GM19328 (cell line): ENCODE data around the gene TMEM132D.

Source experiments
- ATAC-seq: cut with Tn5 transposase; IDR thresholded peaks from one replicate; pipeline ENCODE4 v1.9.1; 2021; ENCODE audit warnings: mild to moderate bottlenecking, moderate library complexity; ENCODE audit not compliant: unreplicated experiment

The TMEM132D gene

GRCh38 chr12:129873833-129874208, 30.0 kb downstream of the TMEM132D start:
- ATAC-seq: no peak

DNA sequence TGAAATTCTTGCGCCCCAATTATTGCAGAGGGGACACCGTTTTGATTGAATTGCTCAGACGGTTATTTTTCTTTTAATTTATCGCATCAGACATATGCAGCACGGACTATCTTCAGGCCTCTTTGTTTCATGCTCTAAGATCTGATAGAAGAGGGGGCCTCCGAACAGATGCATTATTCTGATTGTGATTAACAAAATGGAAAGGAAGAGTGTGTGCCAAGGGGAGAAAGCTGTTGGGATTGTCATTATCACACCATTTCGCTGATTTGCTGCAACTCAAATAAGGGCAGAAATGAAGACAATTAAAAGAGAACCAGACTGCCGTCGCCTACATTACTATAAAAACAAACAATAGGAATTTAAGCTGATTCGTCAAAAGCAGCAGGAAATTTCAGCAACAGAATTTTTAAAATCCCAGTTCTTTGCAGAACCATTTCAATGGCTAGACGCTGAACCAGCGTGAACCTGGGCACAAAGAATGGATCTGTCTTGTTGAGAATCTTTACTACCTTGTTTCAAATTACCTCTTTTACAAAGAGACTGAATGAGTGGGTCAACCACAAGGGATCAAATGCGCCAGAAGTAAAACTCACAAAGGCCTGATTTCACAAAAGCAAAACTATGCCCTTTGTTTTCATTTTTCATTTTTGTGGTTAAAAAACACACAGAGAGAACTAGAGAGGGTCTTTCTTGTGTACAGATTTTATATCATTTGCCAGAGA, 30.6 kb downstream of the TMEM132D start:
- no peak for ATAC-seq

GRCh38 chr12:129871991-129872972, 31.5 kb downstream of the TMEM132D start:
- no peak for ATAC-seq

- no peak for ATAC-seq
Measured at GRCh38 chr12:129870796-129871195, 33.0 kb downstream of the TMEM132D start.

DNA sequence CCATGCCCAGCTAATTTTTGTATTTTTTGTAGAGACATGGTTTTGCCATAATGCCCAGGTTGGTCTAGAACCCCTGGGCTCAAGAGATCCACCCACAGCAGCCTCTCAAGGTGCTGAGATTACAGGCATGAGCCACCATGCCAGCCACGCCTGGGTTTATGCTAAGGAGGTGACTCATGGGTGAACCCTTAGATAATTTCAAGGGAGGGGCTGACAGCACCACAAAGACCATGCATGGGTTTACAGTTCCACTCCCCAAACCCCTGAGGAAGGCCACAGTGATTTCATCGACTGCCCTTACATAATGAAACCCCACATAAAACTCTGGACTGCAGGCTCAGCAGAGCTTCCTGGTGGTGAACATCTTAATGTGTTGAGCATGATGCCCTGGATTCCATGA, 33.7 kb downstream of the TMEM132D start:
- no peak for ATAC-seq

GRCh38 chr12:129868575-129868974, 35.2 kb downstream of the TMEM132D start:
- no peak for ATAC-seq

GRCh38 chr12:129863938-129864337, 39.9 kb downstream of the TMEM132D start:
- no peak for ATAC-seq

- ATAC-seq: no peak
Measured at GRCh38 chr12:129862561-129863175, 41.2 kb downstream of the TMEM132D start.

- no peak for ATAC-seq
Measured at GRCh38 chr12:129861951-129862350, 41.9 kb downstream of the TMEM132D start.

DNA sequence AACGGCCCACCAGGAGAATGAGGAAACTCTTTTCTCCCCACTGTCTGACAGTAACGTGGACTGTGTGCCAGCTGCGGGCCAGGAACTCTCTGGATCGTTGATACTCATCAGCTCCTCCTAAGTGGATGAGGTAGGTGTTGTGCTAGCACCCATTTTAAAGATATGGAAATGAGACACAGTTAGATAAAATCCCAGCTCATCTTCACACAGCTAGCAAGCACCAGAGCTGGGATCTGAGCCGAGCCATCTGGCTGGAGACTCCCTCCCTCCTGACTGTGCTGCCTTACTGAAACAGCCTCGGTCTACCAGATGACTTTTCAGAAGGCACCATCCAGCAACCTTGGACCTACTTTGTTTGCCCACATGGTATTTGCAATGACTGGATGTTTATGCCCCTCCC, 49.2 kb downstream of the TMEM132D start:
- ATAC-seq: no peak

DNA sequence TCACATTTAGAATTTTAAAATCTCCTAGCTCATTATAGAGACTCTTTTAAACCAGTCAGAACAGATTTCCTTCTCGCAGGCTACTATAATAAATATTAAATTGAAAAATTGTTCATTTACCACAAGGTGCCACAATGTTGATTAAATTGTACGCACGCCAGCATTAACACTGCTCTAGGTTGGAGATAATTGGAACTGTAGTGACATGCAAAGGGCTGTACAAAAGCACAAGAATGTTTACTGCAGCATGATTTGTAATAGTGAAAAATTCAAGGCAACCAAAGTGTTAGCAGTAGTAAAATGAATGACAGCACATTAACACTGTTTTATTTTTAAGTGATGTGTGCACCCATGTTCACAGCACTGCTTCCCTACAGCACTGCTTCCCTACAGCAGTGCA, 52.5 kb downstream of the TMEM132D start:
- ATAC-seq: no peak

- ATAC-seq: no peak
Measured at GRCh38 chr12:129848876-129849275, 54.9 kb downstream of the TMEM132D start.

GRCh38 chr12:129847063-129847462, 56.8 kb downstream of the TMEM132D start:
- no peak for ATAC-seq

DNA sequence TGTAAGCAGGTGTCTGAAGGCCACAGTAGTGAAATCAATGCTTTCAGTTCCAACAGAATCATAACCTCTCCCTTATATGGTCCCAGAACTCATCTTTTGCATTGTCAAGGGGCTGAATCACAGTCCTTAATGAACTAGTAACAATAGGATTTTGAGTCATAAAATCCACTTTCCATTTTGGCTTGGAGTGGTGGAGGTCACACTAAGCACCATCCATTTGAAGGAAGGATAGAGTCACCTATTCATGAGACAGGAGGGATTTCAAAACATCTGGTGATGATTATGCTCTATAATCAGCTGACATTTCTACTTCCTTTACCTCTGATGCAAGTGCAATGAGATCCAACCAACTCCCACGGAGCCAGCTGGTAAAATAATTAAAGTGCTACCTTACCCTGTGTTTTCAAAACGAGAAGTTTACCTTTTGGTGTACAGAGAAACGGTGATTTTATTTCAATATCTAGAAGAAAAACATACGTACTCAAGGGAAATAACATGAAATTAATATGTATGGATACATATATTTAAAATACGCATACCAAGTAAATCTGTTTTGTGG, 59.1 kb downstream of the TMEM132D start:
- no peak for ATAC-seq

DNA sequence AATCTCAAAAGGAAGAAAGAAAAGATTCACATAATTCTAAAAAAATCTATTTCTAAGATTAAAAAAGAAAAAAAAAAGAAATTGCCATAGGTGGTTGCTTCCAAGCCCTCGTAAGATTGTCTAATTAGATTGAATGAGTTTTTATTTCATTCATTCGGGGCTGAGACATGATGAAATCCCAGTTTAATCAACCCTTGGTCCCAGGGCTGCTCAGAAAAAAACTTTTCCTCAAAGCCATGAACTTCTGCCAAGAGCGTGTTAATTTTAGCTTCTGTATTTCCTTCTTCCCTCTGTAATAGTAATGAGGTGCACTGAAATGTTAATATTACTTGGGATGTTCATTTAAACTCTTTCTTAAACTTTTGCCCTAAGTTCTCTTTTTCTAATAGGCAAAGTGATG, 62.6 kb downstream of the TMEM132D start:
- ATAC-seq: no peak

- no peak for ATAC-seq
Measured at GRCh38 chr12:129840145-129840884, 63.5 kb downstream of the TMEM132D start.

- no peak for ATAC-seq
Measured at GRCh38 chr12:129839679-129840078, 64.1 kb downstream of the TMEM132D start.

DNA sequence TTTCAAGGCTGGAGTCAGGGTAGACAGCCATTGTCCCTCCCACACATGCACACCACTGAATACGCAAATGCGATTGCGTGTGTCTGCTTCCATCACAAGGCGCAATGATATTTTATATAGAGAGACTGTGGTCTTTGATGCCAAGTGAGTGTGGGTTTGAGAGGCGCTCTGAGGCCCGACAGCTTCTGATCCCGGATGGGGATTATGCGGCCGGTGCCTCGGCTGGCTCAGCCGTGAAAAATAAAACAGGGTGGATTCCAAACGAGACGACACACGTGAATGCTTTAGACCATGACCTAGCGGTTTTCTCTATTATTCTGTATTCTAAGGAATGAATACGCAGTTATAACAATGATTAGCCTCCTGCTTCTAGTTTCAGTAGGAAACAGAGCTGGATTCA, 72.5 kb downstream of the TMEM132D start:
- no peak for ATAC-seq

- no peak for ATAC-seq
Measured at GRCh38 chr12:129830796-129831195, 73.0 kb downstream of the TMEM132D start.

DNA sequence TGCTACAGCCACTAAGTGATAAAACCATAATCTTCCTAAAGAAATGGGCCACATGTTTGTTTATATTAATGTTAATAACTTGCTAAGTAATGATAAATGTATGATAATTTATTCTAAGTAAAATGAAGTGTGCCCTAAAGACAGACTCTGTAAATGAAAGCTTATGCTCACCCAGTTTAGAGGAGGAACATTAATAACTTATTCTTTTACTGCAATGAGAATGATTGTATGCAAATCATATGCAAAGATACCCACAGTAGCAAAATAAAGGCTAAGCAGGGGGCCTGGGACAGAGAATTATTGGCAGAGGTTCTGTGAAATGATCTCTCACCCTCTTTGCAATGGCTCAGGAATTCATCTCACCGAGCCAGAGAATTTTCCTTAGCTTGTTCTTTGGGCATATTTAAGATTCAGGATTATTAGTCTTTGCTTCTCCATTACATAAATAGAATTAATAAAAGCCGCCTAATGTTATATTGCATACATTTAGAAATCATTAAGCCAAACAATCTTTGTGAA, 75.9 kb downstream of the TMEM132D start:
- ATAC-seq: no peak
